ENCODE data around the gene ONECUT2. TPM values are rescaled to one million over a fixed set of nuclear protein-coding genes. Genes with fewer than 3 reads are reported as not detected.

The ONECUT2 gene
- total RNA-seq = under 0.01 TPM in 1 of 2 replicates, not detected in the other

DNA sequence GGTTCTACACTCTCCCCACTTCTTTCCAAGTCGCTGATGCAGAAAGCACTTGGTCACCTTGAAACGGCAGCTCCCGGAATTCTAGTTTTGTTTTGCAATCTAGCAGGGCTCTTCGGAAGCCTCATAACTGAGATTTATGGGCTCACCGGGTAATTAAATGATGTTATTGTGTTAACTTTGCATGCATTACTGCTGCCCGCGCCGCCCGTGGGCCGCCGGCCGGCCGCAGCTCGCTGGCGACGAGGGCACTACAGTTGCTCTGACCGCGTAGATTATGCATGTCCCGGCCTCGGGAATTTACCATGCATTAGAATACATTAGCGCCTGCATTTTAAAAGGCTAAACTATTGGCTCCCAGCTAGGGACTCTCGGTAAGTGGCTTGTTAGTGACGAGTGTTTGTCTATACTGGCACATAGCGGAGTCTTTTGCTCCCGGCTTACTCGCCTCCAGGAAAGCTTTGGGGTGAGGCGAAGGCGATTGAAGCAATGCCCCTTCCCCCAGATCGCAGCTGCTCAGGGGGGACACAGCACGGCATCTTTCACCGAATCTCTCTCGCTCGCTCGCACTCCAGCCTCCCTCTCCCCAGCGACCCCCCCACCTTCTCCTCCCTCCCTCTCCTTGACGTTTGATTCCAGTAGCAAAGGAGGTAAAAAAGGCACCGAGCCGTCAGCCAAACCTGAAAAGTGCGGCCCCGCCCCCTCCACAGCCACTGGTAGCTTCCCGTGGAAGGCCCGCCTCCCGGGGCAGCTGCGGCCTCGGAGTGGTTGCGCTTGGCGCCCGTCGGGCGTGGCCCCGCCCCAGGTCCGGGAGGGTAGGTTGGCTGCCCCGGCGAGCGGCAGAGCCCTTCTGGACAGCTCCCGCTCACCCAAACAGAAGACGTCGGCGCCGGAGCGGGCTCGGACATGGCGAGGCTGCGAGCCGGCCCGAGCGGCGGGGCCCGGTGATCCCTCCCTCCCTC is at the start of gene ONECUT2:
TSS of gene ONECUT2 (plus strand) at position 839 of the 959 bp plus-strand sequence. CDS start 343 bp downstream, outside the sequence.

Other genes with a start within 250 kb of the ONECUT2 start
- not detected in 2 replicates for gene ST8SIA3, start 82.8 kb upstream of the ONECUT2 start, total RNA-seq
- gene FECH, start 151.3 kb downstream of the ONECUT2 start, total RNA-seq = 30.4 and 57.7 TPM in 2 replicates
- gene NARS1, start 186.5 kb downstream of the ONECUT2 start, total RNA-seq = 131 and 162 TPM in 2 replicates

All from smooth muscle cell of the pulmonary artery (primary cell).